HL-60 (cell line): ENCODE data around the gene UBE2Q2.

Experiments used
- POLR2AphosphoS5 ChIP-seq: IDR thresholded peaks from 2 replicates; pipeline ENCODE4 v1.6.1; 2012; ENCODE audit warnings: low read depth
- TF ChIP-seq, protein P1 (sequence below): IDR thresholded peaks from 2 replicates; pipeline ENCODE4 v1.6.1; 2012; ENCODE audit warnings: low read depth; ENCODE audit not compliant: insufficient replicate concordance

DNA sequence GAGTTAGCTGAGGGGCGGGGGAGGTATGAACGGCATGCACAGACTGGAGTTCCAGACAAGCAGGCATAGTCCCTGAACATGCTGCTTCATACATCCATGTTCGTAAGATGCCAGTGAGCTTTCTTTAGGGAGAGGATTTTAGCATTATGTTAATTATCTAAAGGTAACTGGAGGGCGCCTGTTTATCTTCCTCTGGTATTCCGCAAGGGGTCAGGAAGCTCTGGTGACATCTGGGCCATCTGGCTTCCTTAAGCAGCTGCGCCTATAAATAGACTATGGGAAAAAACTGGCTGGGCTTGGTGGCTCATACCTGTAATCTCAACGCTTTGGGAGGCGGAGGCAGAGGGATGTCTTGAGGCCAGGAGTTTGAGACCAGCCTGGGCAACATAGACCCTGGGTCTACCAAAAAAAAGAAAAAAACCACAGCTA is 58.9 kb downstream of the UBE2Q2 start:
- TF ChIP-seq, protein P1, sequence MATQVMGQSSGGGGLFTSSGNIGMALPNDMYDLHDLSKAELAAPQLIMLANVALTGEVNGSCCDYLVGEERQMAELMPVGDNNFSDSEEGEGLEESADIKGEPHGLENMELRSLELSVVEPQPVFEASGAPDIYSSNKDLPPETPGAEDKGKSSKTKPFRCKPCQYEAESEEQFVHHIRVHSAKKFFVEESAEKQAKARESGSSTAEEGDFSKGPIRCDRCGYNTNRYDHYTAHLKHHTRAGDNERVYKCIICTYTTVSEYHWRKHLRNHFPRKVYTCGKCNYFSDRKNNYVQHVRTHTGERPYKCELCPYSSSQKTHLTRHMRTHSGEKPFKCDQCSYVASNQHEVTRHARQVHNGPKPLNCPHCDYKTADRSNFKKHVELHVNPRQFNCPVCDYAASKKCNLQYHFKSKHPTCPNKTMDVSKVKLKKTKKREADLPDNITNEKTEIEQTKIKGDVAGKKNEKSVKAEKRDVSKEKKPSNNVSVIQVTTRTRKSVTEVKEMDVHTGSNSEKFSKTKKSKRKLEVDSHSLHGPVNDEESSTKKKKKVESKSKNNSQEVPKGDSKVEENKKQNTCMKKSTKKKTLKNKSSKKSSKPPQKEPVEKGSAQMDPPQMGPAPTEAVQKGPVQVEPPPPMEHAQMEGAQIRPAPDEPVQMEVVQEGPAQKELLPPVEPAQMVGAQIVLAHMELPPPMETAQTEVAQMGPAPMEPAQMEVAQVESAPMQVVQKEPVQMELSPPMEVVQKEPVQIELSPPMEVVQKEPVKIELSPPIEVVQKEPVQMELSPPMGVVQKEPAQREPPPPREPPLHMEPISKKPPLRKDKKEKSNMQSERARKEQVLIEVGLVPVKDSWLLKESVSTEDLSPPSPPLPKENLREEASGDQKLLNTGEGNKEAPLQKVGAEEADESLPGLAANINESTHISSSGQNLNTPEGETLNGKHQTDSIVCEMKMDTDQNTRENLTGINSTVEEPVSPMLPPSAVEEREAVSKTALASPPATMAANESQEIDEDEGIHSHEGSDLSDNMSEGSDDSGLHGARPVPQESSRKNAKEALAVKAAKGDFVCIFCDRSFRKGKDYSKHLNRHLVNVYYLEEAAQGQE, result no peak
- no peak for TF ChIP-seq POLR2AphosphoS5
